CD4-positive, alpha-beta T cell (primary cell): ENCODE data around the gene LZTS3. TPM values are rescaled to one million over a fixed set of nuclear protein-coding genes. Genes with fewer than 3 reads are reported as not detected.
A peak's percentile ranks its signal among the peaks of the same experiment; 100 is the strongest.

Experiments used
- ATAC-seq: fragments of 200-7000 bp; cut with Tn5 transposase; one replicate; pipeline ENCODE4 v1.10.0; 2022; ENCODE audit warnings: mild to moderate bottlenecking; ENCODE audit not compliant: poor library complexity
- CTCF ChIA-PET: fragments of 350-600 bp; sonication (Branson Sonifier 250); formaldehyde crosslinking; loops from one replicate; lab custom pipeline; 2021; ENCODE audit warnings: antibody characterized with exemption, inconsistent platforms; lab: Charles Lee
- POLR2A ChIA-PET: fragments of 350-600 bp; sonication (Branson Sonifier 250); formaldehyde crosslinking; loops from one replicate; lab custom pipeline; 2021; ENCODE audit warnings: antibody characterized with exemption, inconsistent platforms; lab: Charles Lee
- DNase-seq, 14 experiments: peaks; one replicate each; pipeline ENCODE4 v3.0.0-alpha.2; 2013 to 2020; ENCODE audit warnings: mixed read lengths in 2 of 14
- H3K27ac ChIP-seq, 2 donors: one replicate each; pipeline versions ENCODE4 v1.5.1 to v1.7.0; 2013; ENCODE audit warnings: low read length in 2 of 2, low read depth in 1 of 2, mild to moderate bottlenecking in 1 of 2
- H3K27me3 ChIP-seq, 2 experiments: 1 replicate in 1 of 2; 2 replicates in 1 of 2; pipeline versions ENCODE4 v1.6.1 to v1.7.0; 2013; ENCODE audit warnings: low read length in 2 of 2, control low read depth in 1 of 2, mild to moderate bottlenecking in 1 of 2, moderate library complexity in 1 of 2; ENCODE audit not compliant: insufficient read depth in 2 of 2, control insufficient read depth in 1 of 2
- H3K36me3 ChIP-seq: one replicate; pipeline ENCODE4 v1.6.1; 2013; ENCODE audit warnings: low read length, control low read depth; ENCODE audit not compliant: insufficient read depth
- H3K4me1 ChIP-seq: one replicate; pipeline ENCODE4 v1.6.1; 2013; ENCODE audit warnings: low read length, control low read depth; ENCODE audit not compliant: insufficient read depth
- H3K4me3 ChIP-seq: one replicate; pipeline ENCODE4 v1.5.1; 2013; ENCODE audit warnings: mild to moderate bottlenecking, low read length, moderate library complexity
- H3K9me3 ChIP-seq, 2 experiments: 1 replicate in 1 of 2; 2 replicates in 1 of 2; pipeline versions ENCODE4 v1.6.1 to v1.7.0; 2013; ENCODE audit warnings: low read length in 2 of 2, mild to moderate bottlenecking in 2 of 2, control low read depth in 1 of 2, moderate library complexity in 1 of 2; ENCODE audit not compliant: control insufficient read depth in 1 of 2, insufficient read depth in 1 of 2
- H3K27ac Mint-ChIP-seq: one replicate; pipeline ENCODE4 v1.8.0; 2020; ENCODE audit warnings: mixed read lengths
- H3K27me3 Mint-ChIP-seq: one replicate; pipeline ENCODE4 v1.8.0; 2021; ENCODE audit warnings: mixed read lengths
- H3K36me3 Mint-ChIP-seq: one replicate; pipeline ENCODE4 v1.8.0; 2021; ENCODE audit warnings: low read depth, mixed read lengths
- H3K4me1 Mint-ChIP-seq: one replicate; pipeline ENCODE4 v1.8.0; 2021; ENCODE audit warnings: low read depth, mixed read lengths
- H3K4me3 Mint-ChIP-seq: one replicate; pipeline ENCODE4 v1.8.0; 2020; ENCODE audit warnings: mild to moderate bottlenecking, mixed read lengths
- H3K9me3 Mint-ChIP-seq: one replicate; pipeline ENCODE4 v1.8.0; 2020; ENCODE audit warnings: mixed read lengths
- CTCF ChIP-seq: fragments of 200-600 bp; IDR thresholded peaks from one replicate; pipeline ENCODE4 v1.8.0; 2022; ENCODE audit warnings: antibody characterized with exemption, mild to moderate bottlenecking
- intact Hi-C, 2 experiments: fragments of 100-400 bp; cut with DNase I in 1 of 2; cut with micrococcal nuclease in 1 of 2; formaldehyde crosslinking; loops; one replicate each; pipeline versions ENCODE4 v1.15.1 to v1.9.0; 2023 to 2025; cut with DNase I, micrococcal nuclease
- total RNA-seq, 174 experiments: library from RNA in 2 of 174; stranded (reverse) in 2 of 174; gene quantifications; one replicate each; pipeline ENCODE4 v1.2.3 and lab custom pipeline; 2021 to 2026

LZTS3 gene
- total RNA-seq, 2 experiments from 2014 or later = 22.2 to 22.4 TPM

DNA sequence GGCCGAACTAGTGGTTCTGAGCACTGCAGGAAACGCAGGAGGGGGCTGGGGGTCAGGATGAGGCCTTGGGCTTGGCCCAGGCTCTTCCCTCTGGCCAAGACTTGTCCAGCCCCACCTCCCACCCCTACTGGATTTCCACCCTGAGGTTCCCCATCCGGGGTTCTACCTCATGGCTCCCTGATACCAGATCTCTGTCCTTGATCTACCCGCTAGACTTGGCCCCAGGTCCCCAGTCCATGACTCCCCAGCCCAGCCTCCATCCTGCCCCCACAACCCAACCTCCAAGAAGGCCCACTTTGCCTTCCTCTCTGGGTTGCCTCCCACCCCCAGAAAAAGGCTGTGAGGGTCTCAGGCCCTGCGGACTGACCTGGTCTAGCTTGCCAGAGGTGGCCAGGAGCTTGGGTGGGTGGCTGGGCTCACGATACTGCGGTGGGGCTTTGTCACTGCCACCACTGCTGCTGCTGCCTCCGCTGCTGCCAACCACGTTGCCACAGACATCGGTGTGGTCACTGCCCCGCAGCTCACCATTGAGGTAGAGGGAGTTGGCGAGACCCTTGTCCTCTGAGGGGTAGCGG lies 6.9 kb downstream of the LZTS3 start:
- H3K36me3 Mint-ChIP-seq = no peaks in the 10 kb centered on the region
- ATAC-seq = no peak
- Histone ChIP-seq H3K4me3 (no peak overlapping the region), H3K9me3 (no peaks in the 10 kb centered on the region), H3K4me1 (peaks cover 11% of the 10 kb centered on the region), H3K27me3 (peaks cover 19% of the 10 kb centered on the region in 2 experiments), H3K36me3 (no peaks in the 10 kb centered on the region), H3K27ac (no peak overlapping the region)
- no peak for TF ChIP-seq CTCF
- no peak overlapping the region for H3K4me3 Mint-ChIP-seq
- no peaks in the 10 kb centered on the region for H3K9me3 Mint-ChIP-seq
- CTCF ChIA-PET = no interaction called here
- H3K27me3 Mint-ChIP-seq = peaks cover 13% of the 10 kb centered on the region
- POLR2A ChIA-PET = no interaction called here
- intact Hi-C loops = no loop called here
- DNase-seq = no peak
- peaks cover 4% of the 10 kb centered on the region for H3K4me1 Mint-ChIP-seq
- no peak overlapping the region for H3K27ac Mint-ChIP-seq

DNA sequence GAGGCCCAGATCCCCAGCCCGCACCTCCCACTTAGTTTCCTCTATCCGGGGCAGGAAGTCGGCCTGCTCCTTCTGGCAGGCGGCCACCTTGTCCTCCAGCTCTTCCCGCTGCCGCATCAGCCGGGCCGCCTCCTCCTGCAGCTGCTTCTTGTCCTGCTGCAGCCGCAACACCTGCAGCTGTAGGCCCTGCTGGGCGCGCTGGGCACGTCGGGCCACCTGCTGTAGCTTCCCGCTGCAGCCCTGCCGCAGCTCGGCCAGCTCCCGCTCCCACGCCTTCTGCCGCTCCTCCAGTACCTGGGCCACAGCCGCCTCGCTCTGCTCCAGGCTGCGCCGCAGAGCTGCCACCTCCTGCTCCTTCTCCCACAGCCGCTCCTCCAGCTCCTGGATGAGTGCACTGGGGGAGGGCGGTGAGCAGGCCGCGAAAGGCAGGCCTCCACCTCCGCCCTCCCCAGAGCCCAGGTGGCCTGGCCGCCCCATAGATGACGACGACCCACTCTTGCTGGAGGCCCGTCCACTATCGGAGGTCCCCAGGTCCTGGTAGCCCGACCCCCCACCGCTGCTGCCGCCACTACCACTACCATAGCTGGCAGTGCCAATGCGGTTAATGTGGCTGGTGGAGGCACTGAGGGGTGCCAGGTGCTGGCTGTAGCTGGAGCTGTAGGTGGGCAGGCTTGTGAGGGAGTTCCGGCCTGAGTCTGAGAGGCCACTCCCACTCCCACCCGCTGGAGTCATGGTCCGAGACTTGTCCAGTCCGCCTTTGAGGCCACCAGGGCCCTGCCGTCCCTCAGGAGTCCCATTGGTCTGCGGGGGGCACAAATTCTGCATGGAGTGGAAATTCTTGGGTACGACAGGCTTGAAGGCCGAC lies 7.6 kb downstream of the LZTS3 start:
- Mint-ChIP-seq H3K4me3 (no peak overlapping the region), H3K27ac (no peak overlapping the region), H3K9me3 (no peaks in the 10 kb centered on the region), H3K4me1 (peaks cover 9% of the 10 kb centered on the region), H3K27me3 (peaks cover 13% of the 10 kb centered on the region), H3K36me3 (no peaks in the 10 kb centered on the region)
- POLR2A ChIA-PET = interaction anchor here (1.4 kb wide), 1 partner anchor 13 kb away, joined by 4 read pairs; no protein-coding TSS in a partner anchor
- intact Hi-C loops = no loop called here
- CTCF ChIA-PET = no interaction called here
- Histone ChIP-seq H3K27me3 (peaks cover 19% of the 10 kb centered on the region in 2 experiments), H3K27ac (no peak overlapping the region), H3K4me3 (no peak overlapping the region), H3K9me3 (no peaks in the 10 kb centered on the region), H3K36me3 (no peaks in the 10 kb centered on the region), H3K4me1 (peaks cover 11% of the 10 kb centered on the region)
- TF ChIP-seq CTCF = no peak
- DNase-seq (peak in 1 of 14 experiments; percentile 27), ATAC-seq (no peak)

DNA sequence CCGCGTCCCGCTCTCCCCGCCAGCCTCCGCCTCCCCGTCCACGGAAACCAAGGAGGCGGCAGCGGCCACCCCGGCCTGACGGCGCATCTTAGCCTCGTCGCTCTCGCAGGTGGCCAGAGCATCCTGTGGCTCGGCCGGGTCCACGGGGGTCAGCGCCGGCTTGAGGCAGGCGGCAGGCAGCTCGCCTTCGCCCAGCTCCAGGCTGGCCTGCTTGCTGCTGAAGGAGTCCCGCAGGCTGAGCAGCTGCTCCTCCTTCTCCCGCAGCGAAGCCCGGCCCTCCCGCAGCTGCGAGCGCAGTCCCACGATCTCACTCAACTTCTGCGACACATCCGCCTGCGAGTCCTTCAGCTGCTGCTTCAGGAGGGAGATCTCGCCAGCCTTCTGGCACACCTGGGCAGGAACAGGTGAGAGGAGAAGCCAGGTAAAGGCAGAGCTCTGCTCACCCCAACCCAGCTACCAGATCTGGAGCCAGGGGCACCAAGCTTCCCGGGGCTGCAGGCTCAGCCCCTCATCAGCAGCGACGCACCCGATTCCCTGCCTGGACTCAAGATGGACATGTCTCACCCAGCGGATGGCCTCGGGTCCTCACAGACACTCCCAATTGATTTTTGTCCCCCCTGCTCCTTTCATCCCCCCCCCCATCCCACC lies 8.5 kb downstream of the LZTS3 start:
- H3K4me3 Mint-ChIP-seq = peak overlapping the region; percentile 38
- peaks cover under 1% of the 10 kb centered on the region for H3K36me3 Mint-ChIP-seq
- peak overlapping the region; percentile 17 for H3K27ac Mint-ChIP-seq
- H3K4me1 Mint-ChIP-seq = peaks cover 10% of the 10 kb centered on the region
- H3K4me3 ChIP-seq = no peak overlapping the region
- H3K4me1 ChIP-seq = peaks cover 18% of the 10 kb centered on the region
- peak in 1 of 14 experiments; percentile 37 for DNase-seq
- CTCF ChIA-PET = no interaction called here
- peaks cover 13% of the 10 kb centered on the region for H3K27me3 Mint-ChIP-seq
- no peaks in the 10 kb centered on the region for H3K36me3 ChIP-seq
- H3K9me3 Mint-ChIP-seq = no peaks in the 10 kb centered on the region
- peaks cover 19% of the 10 kb centered on the region in 2 experiments for H3K27me3 ChIP-seq
- ATAC-seq = peak; percentile 19
- H3K27ac ChIP-seq = no peak overlapping the region
- intact Hi-C loops = loop anchor here in 1 of 2 experiments (5.0 kb wide), 1 partner anchor 37 kb away; the partner anchor contains the start of gene DDRGK1
- H3K9me3 ChIP-seq = no peaks in the 10 kb centered on the region
- TF ChIP-seq CTCF = no peak
- POLR2A ChIA-PET = interaction anchor here (1.4 kb wide), 1 partner anchor 12 kb away, joined by 4 read pairs; no protein-coding TSS in a partner anchor
